Measurements from ENCODE around the gene RTP3.

The RTP3 gene

DNA sequence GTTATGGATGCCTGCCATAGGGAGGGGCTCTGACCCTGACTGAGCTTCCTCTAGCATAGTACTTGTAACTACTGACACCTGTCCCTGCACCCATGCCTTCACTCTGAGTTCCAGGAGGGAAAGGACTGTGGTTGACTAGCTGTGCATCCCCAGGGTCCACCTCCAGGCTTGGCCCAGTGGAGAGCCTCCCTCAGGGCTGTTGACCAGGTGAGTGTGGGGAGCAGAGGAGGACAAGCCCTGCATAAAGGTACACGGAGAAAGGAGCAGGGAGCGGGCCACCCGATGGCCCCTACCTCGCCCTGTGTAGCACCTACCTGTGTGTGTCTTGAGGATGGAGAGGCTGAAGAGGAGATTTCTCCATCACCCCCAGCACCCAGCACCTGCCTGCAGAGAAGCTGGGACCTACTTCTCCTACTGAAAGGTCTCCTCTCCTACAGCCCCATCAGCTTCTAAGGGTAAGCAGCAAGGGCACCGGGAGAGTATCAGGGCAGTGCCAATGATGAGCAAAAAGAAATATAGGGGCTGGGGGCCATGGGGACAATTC lies 26.3 kb upstream of the RTP3 start:
- Histone ChIP-seq H4K20me1 (ENCODE audit: low read depth, low read length) (no peaks in the 10 kb centered on the region), H3K4me3 (ENCODE audit: insufficient read depth, low read length, poor library complexity, severe bottlenecking) (no peak overlapping the region), H3K79me2 (ENCODE audit: insufficient read depth, low read length) (no peaks in the 10 kb centered on the region), H3K9me2 (replicated peaks; ENCODE audit: insufficient read depth, low read length) (no peaks in the 10 kb centered on the region), H2AFZ (ENCODE audit: low read depth, low read length, severe bottlenecking) (no peak overlapping the region), H3K4me2 (ENCODE audit: low read depth, low read length, poor library complexity, severe bottlenecking) (no peak overlapping the region), H3K27me3 (ENCODE audit: low read length) (no peaks in the 10 kb centered on the region), H3K36me3 (ENCODE audit: low read length) (no peaks in the 10 kb centered on the region), H3K9me3 (ENCODE audit: insufficient read depth, low read length) (no peaks in the 10 kb centered on the region), H3K27ac (ENCODE audit: low read depth, low read length) (no peak overlapping the region), H3F3A (ENCODE audit: insufficient read depth) (no peaks in the 10 kb centered on the region), H3K9ac (ENCODE audit: low read length) (no peak overlapping the region)
- TF ChIP-seq EZH2phosphoT487 (conservative IDR thresholded peaks at IDR 0.05; ENCODE audit: low read length), result no peak

DNA sequence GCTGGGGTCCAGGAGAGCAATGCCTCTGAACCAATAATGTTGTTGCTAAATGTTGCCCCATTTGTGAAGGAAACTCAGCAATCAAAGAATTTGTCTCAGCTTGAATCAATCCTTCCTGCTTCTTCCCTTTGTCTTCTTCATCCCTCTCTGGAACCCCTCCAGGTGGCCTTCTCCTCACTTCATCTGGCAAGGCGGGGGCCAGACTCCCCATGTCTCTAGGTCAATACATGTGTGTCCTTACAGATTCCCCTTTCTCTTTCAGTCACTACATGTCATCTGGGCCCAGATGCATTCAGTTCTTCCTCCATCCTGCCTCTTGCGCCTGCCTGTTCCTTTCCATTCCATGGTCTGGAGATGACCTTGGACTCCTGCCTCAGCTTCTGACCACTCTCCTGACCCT lies 25.0 kb upstream of the RTP3 start:
- Histone ChIP-seq H2AFZ (ENCODE audit: low read depth, low read length, severe bottlenecking) (no peak overlapping the region), H3K4me2 (ENCODE audit: low read depth, low read length, poor library complexity, severe bottlenecking) (no peak overlapping the region), H3K27me3 (ENCODE audit: low read length) (no peaks in the 10 kb centered on the region), H3K9ac (ENCODE audit: low read length) (no peak overlapping the region), H3K79me2 (ENCODE audit: insufficient read depth, low read length) (no peaks in the 10 kb centered on the region), H3K36me3 (ENCODE audit: low read length) (no peaks in the 10 kb centered on the region), H3K27ac (ENCODE audit: low read depth, low read length) (no peak overlapping the region), H3K9me3 (ENCODE audit: insufficient read depth, low read length) (no peaks in the 10 kb centered on the region), H3K9me2 (replicated peaks; ENCODE audit: insufficient read depth, low read length) (no peaks in the 10 kb centered on the region), H3K4me3 (ENCODE audit: insufficient read depth, low read length, poor library complexity, severe bottlenecking) (no peak overlapping the region), H4K20me1 (ENCODE audit: low read depth, low read length) (no peaks in the 10 kb centered on the region), H3F3A (ENCODE audit: insufficient read depth) (no peaks in the 10 kb centered on the region)
- no peak for TF ChIP-seq EZH2phosphoT487 (conservative IDR thresholded peaks at IDR 0.05; ENCODE audit: low read length)
- TF ChIP-seq, protein P1, sequence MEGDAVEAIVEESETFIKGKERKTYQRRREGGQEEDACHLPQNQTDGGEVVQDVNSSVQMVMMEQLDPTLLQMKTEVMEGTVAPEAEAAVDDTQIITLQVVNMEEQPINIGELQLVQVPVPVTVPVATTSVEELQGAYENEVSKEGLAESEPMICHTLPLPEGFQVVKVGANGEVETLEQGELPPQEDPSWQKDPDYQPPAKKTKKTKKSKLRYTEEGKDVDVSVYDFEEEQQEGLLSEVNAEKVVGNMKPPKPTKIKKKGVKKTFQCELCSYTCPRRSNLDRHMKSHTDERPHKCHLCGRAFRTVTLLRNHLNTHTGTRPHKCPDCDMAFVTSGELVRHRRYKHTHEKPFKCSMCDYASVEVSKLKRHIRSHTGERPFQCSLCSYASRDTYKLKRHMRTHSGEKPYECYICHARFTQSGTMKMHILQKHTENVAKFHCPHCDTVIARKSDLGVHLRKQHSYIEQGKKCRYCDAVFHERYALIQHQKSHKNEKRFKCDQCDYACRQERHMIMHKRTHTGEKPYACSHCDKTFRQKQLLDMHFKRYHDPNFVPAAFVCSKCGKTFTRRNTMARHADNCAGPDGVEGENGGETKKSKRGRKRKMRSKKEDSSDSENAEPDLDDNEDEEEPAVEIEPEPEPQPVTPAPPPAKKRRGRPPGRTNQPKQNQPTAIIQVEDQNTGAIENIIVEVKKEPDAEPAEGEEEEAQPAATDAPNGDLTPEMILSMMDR (IDR thresholded peaks at IDR 0.05; ENCODE audit: insufficient read depth, low read length, poor library complexity, severe bottlenecking), result no peak

DNA sequence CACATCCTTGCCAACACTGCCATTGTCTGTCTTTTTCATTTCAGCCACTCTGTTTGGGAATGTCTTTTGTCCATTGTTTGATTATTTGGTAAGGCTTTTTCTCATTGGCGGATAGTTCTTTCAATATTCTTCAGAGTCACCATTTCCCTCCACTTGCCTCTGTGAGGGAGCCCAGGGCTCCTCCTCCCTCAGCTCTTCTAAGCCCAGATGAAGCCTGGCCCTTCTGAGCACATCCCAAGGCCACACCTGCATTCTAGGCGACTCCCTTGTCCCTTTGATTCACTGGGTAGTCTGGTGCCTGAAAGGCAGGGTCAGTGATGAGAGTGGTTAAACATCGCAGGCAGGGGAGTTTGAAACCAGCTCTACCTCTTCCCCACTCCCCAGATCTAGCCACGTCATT lies 20.6 kb upstream of the RTP3 start:
- Histone ChIP-seq H3K9me3 (ENCODE audit: insufficient read depth, low read length) (no peaks in the 10 kb centered on the region), H3K9me2 (replicated peaks; ENCODE audit: insufficient read depth, low read length) (no peaks in the 10 kb centered on the region), H3K27ac (ENCODE audit: low read depth, low read length) (no peak overlapping the region), H3K79me2 (ENCODE audit: insufficient read depth, low read length) (no peaks in the 10 kb centered on the region), H3F3A (ENCODE audit: insufficient read depth) (no peaks in the 10 kb centered on the region), H3K27me3 (ENCODE audit: low read length) (no peaks in the 10 kb centered on the region), H3K4me2 (ENCODE audit: low read depth, low read length, poor library complexity, severe bottlenecking) (no peak overlapping the region), H3K36me3 (ENCODE audit: low read length) (no peaks in the 10 kb centered on the region), H3K9ac (ENCODE audit: low read length) (no peak overlapping the region), H3K4me3 (ENCODE audit: insufficient read depth, low read length, poor library complexity, severe bottlenecking) (no peak overlapping the region), H4K20me1 (ENCODE audit: low read depth, low read length) (no peaks in the 10 kb centered on the region), H2AFZ (ENCODE audit: low read depth, low read length, severe bottlenecking) (no peak overlapping the region)
- no peak for TF ChIP-seq EZH2phosphoT487 (conservative IDR thresholded peaks at IDR 0.05; ENCODE audit: low read length)
- TF ChIP-seq, protein P1 (IDR thresholded peaks at IDR 0.05; ENCODE audit: insufficient read depth, low read length, poor library complexity, severe bottlenecking), result no peak

DNA sequence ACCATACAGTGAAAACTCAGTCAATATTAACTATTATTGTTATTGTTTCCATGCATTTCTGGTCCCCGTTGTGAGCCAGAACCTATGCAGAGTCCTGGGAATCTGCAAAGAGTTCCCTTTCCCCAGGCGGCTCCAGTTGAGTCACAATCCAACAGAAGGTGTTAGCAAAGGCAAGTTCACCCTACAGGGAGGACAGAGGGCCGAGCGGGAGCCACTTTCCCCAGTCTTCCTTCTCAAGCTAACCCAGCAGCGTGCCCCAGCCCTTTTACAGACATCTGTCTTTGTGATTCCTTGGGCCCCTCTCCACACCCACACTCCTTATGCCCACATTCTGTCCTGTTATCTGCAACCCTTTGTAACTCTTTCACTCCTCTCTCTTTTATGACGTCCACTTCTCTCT lies 20.0 kb upstream of the RTP3 start:
- no peaks in the 10 kb centered on the region for H3K27me3 ChIP-seq (ENCODE audit: low read length)

More for the DNA sequence above, 20.0 kb upstream of the RTP3 start:
- Histone ChIP-seq H3K36me3 (ENCODE audit: low read length) (no peaks in the 10 kb centered on the region), H3K9me3 (ENCODE audit: insufficient read depth, low read length) (no peaks in the 10 kb centered on the region), H4K20me1 (ENCODE audit: low read depth, low read length) (no peaks in the 10 kb centered on the region), H3K79me2 (ENCODE audit: insufficient read depth, low read length) (no peaks in the 10 kb centered on the region), H2AFZ (ENCODE audit: low read depth, low read length, severe bottlenecking) (no peak overlapping the region), H3K4me3 (ENCODE audit: insufficient read depth, low read length, poor library complexity, severe bottlenecking) (no peak overlapping the region), H3F3A (ENCODE audit: insufficient read depth) (no peaks in the 10 kb centered on the region), H3K4me2 (ENCODE audit: low read depth, low read length, poor library complexity, severe bottlenecking) (no peak overlapping the region), H3K27ac (ENCODE audit: low read depth, low read length) (no peak overlapping the region), H3K9ac (ENCODE audit: low read length) (no peak overlapping the region), H3K9me2 (replicated peaks; ENCODE audit: insufficient read depth, low read length) (no peaks in the 10 kb centered on the region)
- TF ChIP-seq, protein P1 (IDR thresholded peaks at IDR 0.05; ENCODE audit: insufficient read depth, low read length, poor library complexity, severe bottlenecking), result no peak
- TF ChIP-seq EZH2phosphoT487 (conservative IDR thresholded peaks at IDR 0.05; ENCODE audit: low read length), result no peak

All from SU-DHL-6 (cell line).